ENCODE measurements around the gene RNFT2.

The RNFT2 gene

GRCh38 chr12:116838365-116838764 is 100.2 kb downstream of the RNFT2 start:
- DNase-seq, result no peak

GRCh38 chr12:116839287-116839830 is 101.2 kb downstream of the RNFT2 start:
- DNase-seq, result no peak

DNA sequence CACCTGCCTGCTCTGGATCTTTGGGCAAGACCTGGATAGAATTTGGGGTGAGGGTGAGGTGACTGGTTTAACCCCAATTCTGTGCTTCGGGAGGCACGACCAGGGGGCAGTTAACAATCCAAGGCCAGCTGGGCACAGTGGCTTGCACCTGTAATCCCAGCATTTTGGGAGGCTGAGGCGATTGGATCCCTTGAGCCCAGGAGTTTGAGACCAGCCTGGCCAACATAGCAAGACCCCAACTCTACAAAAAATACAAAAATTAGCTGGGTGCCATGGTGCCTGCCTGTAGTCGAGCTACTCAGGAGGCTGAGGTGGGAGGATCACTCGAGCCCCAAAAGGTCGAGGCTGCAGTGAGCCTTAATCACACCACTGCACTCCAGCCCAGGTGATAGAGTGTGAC is 105.0 kb downstream of the RNFT2 start:
- no peak for DNase-seq

DNA sequence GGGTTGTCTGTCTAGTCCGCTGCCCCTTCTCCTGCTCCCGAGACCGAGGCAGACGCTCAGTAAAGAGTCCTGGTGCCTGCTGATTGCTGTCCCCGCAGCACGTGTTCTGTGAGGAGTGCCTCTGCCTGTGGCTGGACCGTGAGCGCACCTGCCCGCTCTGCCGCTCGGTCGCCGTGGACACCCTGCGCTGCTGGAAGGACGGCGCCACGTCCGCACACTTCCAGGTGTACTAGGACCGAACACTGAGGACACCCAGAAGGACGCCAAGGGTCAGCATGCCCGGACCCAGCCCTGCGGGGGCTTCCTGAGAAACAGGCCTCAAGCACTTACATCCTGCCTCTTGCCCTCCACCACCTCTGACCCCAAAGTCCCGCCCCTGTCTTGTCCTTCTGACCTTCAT is 111.1 kb downstream of the RNFT2 start:
- DNase-seq, result no peak

- DNase-seq, result no peak
Measured at GRCh38 chr12:116852303-116852702, 114.2 kb downstream of the RNFT2 start.

DNA sequence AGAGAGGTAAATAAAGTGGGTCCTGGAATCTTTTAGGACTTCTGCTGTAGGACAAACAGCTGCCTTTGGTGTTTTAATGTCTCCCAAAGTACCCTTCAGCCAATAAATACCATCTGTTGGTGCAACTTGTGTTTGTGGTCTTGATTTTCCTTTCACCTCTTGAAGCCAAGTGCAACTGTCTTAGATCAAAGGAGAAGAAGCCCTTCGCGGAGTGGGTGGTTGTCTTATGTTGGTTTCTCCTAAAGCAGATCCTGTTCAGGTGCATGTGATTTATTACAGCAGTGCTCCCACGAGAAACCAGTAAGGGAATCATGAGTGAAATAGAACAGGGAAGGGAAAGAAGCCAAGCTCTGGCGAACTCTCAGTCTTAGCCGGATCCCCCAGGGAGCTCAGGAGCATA is 115.4 kb downstream of the RNFT2 start:
- DNase-seq, result no peak

- no peak for DNase-seq
Measured at GRCh38 chr12:116855744-116856470, 117.8 kb downstream of the RNFT2 start.

- DNase-seq, result no peak
Measured at GRCh38 chr12:116856729-116857128, 118.6 kb downstream of the RNFT2 start.

DNA sequence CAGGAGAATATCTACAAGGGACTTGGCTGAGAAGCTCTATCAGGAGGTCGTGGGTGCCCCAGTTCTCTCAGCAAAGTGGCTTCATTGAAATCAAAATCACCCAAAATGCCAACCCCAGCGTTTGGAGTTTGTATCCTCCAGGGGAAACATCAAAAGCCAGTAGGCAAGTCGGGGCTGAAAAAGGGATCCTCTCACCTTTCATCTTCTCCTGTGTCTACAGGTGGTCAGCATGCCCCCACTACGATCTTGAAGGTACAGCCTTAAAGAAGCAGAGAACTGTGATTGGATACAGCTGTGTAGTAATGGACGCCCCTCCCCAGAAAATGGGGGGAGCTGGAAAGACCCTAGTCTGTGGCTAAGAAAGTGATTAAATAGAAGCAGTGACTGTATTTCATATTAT is 121.0 kb downstream of the RNFT2 start:
- DNase-seq, result no peak

DNA sequence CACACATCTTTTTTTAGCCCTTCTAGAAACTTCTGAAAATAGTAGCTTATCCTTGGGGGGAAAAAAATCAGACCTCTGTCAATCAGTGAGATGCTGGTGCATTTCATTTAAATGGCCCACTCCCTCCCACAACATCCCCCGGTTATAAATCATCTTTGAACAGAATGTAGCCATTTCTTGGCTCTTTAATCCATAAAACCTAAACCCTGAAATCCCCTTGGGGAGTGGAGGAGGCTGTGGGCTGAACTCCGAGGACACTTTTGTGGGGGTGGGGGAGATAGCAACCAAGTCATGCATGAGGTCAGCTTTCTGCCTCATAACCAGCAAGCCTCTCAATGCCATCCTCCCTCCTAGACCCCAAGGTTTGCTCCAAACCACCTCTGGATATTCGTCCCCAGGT is 122.1 kb downstream of the RNFT2 start:
- DNase-seq, result no peak

- peak; percentile 6 for DNase-seq
Measured at GRCh38 chr12:116861320-116861719, 123.2 kb downstream of the RNFT2 start.

DNA sequence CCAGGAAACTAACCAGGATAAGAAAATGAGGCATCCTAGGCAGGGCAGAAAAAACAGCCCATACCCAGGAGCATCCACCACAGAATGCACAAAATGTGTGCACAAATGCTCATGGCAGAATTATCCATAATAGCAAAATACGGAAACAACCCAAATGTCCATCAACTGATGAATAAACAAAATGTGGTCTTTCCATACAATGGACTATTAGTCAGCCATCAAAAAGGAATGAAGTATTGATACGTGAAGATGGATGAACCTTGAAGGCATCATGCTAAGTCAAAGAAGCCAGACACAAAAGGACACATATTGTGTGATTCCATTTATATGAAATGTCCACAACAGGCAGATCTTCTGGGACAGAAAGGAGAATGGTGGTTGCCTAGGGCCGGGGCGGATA is 124.1 kb downstream of the RNFT2 start:
- no peak for DNase-seq

DNA sequence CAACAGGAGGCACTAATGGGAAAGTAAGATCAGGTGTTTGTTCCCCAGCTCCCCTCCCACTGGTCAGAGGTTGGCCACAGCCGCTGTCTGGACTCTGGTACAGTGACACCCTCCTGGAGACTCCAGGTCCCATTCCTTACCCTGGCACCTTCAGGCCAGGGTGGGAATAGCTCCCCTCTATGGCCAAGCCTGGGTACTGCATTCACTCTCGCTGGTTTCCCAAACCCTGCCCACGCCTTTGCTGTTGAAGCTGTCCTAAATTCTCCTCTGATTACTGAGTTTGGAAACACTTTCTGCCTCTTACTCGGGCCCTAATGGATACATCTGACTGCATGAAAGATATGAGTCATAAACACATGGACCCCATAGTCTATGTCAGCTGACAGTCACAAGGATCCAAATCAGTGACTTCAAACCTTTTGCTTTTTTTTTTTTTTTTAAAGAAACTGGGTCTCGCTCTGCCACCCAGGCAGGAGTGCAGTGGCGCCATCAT is 125.2 kb downstream of the RNFT2 start:
- no peak for DNase-seq

DNA sequence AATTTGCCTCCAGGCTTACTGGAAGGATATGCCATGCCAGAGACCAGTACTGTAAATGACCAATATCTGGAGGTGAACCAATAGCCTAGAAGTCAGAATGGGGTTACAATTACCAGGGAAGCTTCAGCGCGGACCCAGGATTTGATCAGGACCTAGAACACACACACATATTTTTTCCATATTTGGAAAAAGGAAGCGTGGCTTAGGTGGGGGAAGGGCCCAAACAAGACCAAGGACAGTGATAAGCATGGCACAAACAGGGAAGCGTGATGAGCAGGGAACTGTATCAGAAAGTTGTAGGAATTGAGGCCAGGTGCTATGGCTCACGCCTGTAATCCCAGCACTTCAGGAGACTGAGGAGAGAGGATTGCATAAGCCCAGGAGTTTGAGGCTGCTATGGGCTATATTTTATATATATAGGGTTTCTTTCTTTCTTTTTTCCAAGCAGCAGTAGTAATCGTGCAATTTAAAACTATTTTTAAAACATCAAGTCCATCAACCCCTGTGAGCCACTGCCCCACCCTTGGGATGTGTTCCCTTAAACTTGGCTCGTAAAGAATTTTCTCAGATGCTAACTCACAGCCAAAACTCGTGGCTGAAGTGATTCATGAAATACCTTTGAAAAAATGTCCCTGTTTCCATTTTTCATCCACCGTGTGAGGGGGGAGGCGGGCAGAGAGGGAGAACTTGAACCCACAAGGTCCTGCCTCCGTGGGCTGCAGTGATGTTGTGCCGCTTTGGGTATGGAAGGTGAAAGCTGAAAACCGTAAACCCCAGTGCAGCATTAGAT is 126.5 kb downstream of the RNFT2 start:
- DNase-seq, result no peak

- no peak for DNase-seq
Measured at GRCh38 chr12:116867523-116867922, 129.4 kb downstream of the RNFT2 start.

- no peak for DNase-seq
Measured at GRCh38 chr12:116870306-116870705, 132.2 kb downstream of the RNFT2 start.

GRCh38 chr12:116874324-116874995 is 136.3 kb downstream of the RNFT2 start:
- no peak for DNase-seq

DNA sequence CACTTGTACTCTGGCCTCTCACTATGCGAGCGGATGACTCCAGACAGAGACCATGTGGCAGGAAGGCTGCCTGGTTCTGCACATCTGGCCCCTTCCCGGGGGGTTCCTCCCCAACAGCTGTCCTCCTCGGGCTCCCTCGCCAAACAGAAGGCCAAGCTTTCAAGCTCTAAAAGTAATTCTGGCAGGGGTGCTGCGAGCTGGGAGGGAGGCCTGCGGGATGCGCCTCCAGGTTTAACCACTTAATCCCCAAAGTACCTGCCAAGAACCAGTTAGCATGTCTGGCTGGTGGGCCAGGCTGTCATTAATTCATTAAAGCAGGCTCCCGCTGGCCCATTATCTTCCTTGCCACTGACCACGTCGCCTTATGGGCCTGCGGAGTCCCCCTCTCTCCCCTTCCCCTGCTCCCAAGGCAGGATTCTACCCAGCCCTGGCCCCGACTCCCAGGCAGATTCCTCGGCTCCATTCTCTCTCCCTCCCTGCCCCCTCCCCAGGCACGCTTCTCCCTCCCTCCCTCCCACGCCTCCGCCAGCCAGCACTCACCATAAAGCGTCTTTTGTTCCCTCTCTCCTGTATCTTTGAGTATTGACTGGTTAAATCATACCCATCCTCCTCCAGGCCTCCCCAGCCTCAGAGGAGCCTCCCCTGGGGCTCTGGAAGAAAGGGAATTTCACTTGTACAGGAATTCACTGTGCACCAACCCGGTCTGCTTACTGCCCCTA is 138.2 kb downstream of the RNFT2 start:
- DNase-seq, result no peak

DNA sequence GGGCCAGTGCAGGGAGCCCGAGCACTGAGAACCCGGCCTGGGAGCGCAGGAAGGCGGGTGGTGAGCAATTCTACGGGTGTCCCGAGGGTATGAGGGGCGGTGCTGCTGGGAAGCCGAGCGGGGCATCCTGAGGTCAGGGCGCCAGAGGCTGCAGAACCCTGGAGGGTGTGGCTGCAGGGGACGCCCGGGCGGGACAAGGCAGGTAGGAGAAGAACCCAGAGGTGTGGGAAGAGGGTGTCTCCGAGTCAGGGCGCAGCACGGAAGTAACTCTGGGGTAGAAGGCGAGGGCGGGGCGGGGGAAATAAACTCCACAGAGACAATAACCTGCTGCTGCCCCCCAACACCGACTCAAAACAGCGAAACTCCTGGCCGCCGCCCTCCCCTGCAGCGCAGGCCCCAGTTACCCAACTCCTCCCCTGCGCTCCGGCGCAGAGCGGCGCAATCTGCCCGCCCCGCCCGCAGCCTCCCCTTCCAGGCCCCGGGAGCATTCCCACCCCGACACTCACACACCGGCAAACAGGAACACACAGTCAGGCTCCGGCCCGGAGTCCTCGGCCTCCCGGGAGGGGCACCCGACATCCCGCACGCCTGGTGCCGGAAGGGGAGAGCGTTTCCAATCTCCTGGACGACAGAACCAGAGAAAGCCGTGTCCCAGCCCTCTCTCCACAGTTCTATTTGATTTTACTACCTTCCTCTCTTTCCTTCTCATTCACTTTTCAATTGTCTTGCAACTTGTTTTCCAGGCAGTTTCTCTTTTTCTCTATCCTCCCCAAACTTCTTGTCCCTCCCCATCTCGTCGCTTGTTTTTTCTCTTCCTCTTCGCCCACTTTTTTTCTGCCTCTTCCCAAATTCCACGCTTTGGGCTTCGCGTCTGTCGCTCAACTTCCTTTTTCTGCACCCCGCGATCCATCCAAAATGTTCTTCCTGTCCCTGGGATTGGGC is 140.7 kb downstream of the RNFT2 start:
- DNase-seq, result no peak

GRCh38 chr12:116879509-116880212 is 141.5 kb downstream of the RNFT2 start:
- DNase-seq, result no peak
